ENCODE data around the gene PSMD5.

PSMD5 gene

DNA sequence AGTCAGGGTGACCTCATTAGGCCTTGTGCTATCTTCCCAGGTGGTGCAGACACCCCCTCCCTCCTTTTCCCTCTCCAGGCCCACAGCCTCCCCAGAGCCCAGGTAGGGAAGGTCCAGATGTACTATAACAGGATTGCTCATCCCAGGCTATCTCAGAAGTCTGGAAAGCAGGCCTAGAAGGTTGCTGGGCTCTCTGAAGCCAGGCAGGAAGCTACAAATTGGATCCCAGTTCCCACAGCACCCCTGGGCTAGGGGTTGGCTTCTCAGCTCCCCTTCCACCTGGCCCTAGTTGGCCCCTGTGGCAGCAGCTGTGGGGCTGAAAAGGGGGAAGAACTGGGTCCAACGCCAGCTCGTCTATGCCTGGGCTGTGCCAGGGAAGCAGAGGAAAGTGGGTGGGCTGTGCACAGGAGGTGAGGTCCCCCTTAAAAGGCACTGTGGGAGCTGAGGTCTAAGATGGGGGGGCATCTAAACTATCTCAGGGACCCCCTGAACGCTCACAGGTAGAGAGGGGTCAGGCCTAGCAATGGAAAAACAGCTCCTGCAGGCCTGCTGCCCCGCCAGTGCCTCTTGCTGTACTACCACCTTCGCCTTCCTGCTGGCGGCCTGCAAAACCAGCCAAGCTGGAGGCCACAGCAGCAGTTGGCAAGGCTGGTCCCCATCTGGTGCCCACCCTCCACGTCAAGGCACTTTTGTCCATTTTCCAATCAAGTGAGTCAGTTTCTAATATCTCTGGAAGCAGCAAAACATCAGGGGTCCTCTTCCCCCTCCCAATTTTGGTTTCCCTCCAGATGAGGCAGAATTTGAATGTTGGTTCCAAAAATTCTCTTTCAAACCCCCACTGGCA is 13.3 kb upstream of the PSMD5 start:
- DNase-seq (ENCODE audit: low read depth): no peak

DNA sequence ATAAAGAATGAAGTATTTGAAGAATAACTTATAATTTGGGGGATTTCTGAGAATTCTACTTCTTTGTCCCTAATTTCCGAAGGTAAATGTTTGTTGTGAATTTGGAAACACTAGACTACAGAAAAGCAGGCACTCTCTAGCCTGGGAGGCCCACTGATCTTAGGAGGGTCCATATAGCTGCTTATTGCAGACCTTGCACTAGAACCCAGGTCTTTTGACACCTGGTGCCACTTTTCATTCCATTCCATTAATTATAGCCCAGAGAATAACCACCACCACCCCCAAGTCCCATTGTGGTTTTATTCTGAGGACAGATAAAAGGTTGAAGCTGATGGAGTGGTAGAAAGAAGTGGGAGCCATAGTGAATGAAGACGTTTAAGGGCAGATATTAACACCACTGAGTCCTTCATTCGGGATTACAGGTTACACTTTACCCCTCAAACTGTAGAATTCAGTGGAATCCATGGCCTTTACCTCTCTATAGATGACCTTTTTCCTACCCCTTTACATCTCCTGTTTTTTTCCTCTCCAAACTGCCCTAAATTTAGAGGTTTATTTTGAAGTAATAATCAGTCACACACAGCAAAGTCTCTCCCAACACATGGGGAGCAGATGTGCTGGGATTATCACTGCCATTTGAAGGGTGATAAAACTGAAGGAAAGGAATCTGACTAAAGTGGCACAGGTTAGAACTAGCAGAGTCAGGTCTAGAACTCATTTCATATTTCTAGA is 12.0 kb upstream of the PSMD5 start:
- no peak for DNase-seq (ENCODE audit: low read depth)

DNA sequence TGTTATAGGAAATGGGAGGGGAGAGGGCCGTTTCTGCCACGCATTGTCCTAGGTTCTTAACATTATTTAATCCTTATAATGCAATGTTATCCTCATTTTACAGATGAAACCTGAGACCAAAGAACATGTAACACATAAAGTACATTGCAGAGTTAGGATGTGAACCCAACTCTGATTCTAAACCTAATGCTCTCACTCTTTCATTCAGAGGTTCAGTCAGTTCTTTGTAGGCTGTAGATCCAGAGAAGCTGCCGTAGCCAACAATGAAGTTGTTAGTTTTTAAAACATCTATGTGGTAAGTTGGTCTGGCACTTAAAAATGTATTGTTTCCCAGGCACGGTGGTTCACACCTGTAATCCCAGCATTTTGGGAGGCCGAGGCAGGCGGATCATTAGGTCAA is 10.5 kb upstream of the PSMD5 start:
- DNase-seq (ENCODE audit: low read depth): no peak

DNA sequence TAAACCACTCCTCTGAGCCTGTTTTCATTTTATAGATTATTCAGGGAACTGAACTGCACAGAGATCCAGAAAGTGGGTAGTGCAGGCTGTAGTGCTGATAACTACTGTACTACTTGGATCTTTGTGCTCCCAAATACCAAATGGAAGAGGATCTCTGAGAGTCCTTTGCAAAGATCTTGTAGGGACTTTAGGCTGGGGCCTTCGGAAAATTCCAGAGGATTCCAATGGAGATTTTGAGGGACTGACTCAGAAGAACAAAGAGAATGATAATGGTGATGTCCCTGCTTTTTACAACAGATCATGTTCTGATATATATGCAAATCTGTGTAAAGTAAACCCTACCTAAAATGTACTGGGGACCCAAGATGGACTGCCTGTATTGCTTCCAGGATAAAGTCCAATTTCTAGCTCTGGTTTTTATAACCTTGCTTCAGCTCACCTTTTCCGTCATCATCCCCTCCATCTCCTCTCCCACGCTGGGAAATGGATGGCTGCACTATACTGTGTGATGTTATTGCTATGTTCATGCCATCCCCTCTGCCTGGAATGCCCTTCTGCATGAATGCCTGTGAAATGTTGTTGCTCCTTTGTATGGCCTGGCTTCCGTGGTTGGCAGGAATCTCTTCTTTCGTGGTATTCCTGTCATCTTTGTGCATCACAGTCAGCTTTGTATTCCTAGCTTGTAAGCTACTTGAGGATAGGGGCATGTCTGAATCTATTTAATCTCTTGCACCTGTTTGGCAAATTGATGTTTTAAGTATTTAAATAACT is 9.7 kb upstream of the PSMD5 start:
- no peak for DNase-seq (ENCODE audit: low read depth)

DNA sequence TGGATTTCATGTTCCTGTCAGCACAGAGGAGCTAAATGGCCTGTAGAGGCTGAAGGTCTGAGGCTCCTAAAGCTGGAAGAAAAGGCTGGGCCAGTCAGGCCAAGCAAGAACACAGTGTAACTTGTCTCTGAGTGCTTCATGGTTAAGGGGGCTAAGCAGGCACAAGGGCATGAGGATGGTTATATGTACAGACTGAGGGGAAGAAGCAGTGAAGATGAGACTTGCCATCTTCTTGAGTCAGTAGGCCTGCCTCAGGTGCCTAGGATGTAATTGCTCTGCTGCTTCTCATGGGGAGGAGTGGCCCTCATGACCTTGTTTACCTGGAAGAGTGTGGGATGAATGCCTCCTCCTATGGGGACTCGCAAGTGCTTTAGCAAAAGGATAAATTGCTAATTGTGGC is 8.7 kb upstream of the PSMD5 start:
- DNase-seq (ENCODE audit: low read depth): no peak

DNA sequence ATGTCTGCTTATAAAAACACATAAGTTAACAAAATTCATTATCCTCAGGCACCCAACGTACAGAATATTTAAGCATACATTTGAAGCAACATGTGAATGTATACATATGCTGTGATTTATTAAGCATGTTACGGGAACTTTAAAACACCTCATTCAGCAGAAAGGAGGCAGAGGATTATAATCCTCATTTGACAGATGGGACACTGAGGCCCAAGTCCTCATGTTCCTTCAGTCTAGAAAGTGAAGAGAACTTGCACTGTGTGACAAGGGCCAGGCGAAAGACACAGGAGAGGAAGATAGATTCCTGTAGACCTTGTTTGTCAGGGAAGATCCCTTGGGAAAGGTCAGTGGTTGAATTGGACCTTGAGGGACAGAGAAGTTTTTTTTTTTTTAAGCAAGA is 7.6 kb upstream of the PSMD5 start:
- DNase-seq (ENCODE audit: low read depth): no peak

DNA sequence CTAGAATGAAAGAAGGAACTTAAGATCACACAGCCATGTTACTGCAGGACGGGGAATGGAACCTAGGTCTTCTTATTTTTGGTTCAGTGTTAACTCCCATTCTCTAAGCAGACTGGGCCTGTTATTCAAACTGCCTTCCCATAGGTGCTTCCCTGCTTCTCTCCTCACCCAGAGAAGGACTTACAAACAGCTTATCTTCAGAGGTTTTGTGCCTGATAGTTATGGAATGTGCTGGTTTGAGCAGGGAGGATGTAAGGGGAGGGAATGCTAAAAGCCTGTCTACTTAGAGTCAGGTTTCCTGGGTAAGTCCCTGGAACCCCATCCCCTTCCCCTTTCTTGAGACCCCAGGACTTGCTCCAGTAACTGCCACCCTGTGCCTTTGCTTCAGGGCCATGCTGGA is 4.2 kb upstream of the PSMD5 start:
- DNase-seq (ENCODE audit: low read depth): no peak

DNA sequence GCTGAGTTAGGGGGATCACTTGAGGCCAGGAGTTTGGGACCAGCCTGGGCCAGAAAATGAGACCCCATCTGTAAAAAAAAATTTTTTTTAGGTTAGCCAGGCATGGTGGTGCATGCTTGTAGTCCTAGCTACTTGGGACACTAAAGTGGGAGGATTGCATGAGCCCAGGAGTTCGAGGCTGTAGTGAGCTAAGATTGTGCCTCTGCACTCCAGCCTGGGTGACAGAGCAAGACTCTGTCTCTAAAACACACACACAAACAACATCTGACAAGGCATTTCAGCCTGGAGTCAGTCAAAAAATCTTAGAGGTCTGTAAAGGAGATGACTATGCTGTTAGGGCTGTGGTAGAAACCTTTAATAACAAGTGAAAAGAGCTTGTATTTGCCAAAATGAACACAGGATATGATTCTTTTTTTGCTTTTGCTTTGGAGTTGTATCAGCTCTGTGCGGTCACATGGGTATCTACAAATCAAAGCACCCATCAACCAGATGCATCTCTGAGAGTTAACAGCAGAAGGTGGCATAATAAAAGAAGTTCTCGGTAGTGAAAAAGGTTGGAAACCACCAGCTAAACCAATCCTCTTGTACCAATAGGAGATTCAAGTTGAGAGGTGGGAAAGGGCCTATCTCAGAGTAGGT is 3.6 kb upstream of the PSMD5 start:
- DNase-seq (ENCODE audit: low read depth): no peak

DNA sequence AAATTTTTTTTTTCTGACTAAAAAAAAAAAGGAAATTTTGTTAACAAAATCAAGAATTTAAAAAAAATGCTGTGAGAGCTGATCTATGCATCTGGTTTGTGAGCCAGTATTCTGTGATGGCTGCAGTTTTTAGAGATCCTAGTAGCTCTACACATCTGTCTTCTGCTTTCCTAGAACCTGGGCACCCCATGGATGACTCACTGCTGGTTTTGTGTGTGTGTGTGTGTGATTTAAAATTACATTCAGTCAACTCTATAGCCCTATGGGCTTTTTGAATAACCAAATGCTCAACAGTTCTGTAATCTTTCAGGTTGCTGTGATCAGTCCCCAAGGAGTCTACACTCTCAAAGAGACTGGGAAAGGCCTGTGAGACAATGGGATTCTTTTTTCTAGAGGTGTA is 2.5 kb upstream of the PSMD5 start:
- no peak for DNase-seq (ENCODE audit: low read depth)

DNA sequence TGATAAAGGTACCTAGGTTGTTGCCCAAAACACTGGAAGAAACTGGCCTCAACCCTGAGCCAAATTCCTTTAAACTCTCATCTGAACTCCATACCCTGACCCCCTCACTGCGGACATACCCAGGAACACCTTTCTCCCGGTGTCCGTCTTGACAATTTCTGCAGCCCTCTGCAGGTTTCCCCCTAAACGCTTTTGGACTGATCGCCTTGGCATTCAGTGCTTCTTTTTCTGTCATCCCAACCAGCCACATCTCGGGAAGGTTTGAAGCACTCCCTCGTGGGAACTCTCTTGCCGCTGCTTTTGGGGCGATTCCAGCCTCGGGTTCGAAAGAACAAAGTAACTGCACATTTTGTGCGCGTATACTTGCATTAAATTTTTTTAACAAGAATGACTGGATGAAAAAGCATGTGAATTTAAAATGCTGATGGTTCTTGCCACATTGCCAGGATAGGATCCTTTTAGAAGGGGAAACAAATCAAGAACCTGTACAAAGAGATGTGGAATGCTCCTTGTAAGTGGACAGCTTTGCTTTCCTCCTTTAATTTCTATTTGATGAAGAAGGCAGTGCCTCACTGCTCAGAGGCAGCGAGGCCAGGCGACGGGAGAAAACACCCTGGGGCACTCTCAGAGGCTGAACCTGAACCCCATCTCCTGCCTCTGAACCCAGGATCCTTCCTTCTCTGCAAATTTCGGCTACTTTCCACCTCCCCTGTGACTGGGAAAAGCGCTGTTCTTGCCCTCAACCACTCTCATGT is 615 bp downstream of the PSMD5 start:
- no peak for DNase-seq (ENCODE audit: low read depth)

DNA sequence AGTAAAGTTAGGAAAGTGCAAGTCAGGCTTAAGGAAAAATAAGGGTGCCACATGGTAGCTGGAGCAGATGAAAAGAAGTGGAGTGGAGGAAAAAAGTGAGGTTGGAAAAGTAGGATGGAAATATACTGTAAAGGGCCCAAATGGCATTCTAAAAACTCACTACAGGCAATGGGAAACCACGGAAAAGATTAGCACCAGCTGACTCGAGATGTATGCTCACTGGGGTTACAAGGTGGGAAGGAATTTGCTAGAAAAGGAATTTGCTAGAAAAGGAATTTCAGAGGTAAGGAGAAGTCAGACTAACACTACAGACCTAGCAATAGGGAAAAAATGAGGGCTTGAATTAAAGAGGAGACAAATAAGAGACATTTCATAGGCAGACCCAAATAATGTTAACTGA is 3.6 kb downstream of the PSMD5 start:
- DNase-seq (ENCODE audit: low read depth): no peak

DNA sequence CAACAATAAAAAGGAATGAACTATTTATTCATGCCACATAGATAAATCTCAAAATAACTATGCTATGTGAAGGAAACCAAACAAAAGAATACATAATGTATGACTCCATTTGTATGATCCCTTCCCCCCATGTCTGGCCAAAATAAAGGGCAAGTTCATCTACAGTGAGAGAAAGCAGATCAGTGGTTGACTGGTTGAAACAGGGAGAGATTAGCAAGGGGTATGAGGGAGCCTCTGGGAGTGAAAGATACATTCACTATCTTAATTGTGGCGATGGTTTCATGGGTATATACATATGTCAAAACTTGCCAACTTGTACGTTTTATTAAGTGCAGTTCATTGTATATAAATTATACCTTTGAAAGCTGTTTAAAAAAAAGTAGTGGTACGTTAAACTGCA is 4.8 kb downstream of the PSMD5 start:
- DNase-seq (ENCODE audit: low read depth): no peak

DNA sequence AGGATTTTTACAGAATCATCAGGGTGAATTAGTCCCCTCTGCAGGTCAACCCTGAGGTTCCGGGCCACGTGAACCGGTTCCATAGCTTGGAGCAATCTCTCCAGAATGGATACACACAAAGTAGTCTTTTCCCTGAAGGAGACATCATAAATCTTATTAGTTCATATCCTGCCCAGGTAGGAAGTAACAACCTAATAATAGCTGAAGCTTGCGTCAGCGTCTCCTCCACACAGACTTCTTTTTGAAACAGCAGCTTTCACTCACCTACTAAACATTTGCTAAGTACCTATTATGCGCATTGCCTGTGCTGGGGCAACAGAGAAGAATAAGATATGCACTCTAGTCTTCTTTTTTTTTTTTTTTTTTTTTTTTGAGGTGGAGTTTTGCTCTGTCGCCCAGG is 9.4 kb downstream of the PSMD5 start:
- no peak for DNase-seq (ENCODE audit: low read depth)

DNA sequence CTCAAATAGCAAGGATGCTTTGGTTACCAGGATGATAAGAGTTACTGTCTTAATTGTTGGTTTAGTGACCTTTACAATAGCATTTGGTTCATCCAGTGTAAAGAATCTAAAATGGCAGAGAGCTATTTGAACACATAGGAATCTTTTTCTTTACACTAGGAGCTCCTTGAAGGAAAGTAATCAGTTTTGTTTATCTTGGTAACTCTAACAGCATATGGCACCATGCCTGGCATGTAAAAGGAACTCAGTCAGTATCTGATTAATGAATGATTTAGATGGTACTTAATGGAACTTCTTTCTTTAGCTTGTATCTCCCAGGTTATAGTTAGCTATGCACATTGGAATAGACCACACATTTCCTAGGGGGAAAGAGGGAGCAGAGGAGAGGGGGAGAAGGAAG is 9.9 kb downstream of the PSMD5 start:
- DNase-seq (ENCODE audit: low read depth): no peak

DNA sequence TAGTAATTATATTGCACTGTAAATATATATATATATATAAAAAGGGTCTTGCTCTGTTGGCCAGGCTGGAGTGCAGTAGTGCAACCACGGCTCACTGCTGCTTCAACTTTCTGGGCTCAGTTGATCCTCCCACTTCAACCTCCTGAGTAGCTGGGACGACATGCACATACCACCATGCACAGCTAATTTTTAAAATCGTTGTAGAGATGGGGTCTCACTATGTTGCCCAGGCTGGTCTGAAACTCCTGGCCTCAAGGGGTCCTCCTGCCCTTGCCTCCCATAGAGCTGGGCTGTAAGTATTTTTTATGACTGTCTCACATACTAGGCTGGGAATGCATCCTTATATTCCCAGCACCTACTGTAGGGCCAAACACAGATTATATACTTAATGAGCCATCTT is 11.9 kb downstream of the PSMD5 start:
- no peak for DNase-seq (ENCODE audit: low read depth)

DNA sequence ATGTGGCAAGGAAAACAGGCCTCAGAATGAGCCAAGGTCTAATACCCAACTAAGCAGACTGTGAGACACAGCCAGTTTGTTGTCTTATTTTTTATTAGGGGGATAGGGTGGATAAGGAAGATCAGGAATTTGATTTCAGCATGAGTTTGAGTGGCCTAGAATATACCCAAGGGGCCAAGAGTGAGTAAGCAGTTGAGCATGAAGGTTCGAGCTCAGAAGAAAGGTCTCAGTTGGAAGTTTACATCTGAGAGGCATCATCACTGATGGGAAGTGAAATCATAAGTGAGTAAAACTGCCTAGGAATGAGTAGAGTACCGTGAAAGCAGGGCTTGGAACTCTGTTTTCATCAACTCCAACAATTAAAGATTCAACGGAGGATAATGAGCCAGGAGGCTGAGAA is 12.6 kb downstream of the PSMD5 start:
- no peak for DNase-seq (ENCODE audit: low read depth)

DNA sequence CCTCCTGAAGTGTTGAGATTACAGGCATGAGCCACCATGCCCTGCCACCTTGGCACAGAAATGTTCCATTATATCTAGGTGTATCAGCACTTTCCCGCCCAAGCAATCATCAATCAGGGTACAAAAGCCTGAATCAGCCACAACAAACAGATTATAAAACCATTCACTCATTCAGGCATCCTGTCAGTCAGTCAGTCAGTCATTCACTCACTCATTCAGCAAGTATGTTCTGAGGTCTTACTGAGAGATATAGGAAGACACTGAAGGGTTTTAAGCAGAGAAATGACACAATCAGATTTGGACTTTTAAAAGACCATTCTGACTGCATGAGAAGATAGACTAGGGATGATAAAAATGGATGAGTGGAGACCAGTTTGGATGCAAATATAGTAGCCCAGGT is 13.1 kb downstream of the PSMD5 start:
- DNase-seq (ENCODE audit: low read depth): no peak

DNA sequence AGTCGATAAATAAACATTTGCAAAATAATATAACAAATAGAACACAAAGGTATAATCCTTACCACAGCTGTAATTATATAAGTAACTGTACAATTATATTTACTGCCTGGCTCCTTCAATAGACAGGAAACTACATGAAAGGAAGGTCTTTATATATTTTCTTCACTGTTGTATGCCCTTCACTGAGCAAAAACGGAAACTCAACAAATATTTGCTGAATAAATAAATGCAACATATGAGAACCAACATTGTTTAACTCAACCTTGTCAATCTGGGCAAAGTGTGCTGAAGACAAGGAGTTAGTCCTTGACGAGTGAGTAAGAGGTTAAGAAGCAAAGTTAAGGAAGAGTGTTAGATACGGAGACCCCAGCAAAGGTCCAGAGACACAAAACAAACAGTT is 22.6 kb downstream of the PSMD5 start:
- no peak for DNase-seq (ENCODE audit: low read depth)

DNA sequence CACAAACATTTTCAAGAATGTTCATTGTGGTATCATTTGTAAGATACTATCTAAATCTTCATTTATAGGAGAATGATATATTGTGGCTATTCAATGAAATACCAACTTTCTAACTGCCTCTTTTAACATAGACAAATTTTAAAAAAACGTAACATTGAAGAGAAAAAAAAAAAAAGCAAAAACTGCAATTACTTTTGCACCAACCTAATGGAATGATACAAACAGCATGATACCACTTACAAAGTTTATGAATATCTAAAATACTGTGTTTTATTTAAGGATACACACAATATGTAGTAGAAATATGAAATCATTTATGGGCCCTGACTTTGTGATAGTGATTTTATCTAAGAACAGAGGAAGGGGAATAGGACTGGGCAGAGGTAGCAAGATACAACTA is 24.1 kb downstream of the PSMD5 start:
- no peak for DNase-seq (ENCODE audit: low read depth)

DNA sequence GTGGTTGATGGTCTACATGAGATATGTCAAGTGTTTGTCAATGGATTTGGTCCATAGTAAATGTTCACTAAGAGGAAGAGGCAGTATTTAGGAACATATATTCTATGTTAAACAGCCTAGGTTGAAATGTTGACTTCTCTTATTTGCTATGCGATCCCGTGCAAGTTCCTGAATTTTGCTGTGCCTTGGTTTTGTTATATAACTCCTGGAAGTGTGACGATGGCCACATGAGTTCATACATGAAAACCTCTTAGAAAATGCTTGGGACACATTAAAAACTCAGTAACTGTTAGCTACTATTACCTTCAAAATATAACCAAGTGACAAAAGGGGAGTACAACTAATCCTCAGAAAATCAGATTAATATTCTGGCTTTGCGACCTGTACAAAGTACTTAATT is 27.6 kb downstream of the PSMD5 start:
- no peak for DNase-seq (ENCODE audit: low read depth)

DNA sequence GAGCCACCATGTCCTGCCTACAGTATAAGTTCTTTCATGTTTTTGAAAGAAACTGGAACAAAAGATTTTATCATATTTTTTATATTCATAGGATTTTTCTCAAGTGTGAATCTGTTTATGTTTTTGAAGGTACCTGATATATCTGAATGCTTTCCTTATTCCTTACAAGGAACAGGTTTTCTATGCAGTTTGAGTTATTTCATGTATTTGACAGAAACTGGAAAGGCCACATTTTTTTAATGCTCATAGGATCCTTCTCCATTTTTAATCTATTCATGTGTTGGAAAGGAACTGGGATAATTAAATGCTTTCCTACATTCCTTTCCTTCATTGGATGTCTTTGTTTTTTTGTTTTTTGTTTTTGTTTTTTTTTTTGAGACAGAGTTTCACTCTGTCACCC is 33.8 kb downstream of the PSMD5 start:
- DNase-seq (ENCODE audit: low read depth): no peak
